OCI-LY7 (cell line): ENCODE measurements around the gene DRG2. TPM values are rescaled to one million over a fixed set of nuclear protein-coding genes. Genes with fewer than 3 reads are reported as not detected.

Experiments used
- BruUV-seq: library from RNA; stranded (reverse); fragments of 400-500 nt; replicated peaks from 2 replicates; lab custom pipeline; 2021; lab: Mats Ljungman, UMichigan
- CTCF ChIA-PET: fragments of 300-600 bp; sonication (Branson Sonifier 250); formaldehyde crosslinking; loops from one replicate; lab custom pipeline; 2022; ENCODE audit warnings: antibody characterized with exemption; ENCODE audit not compliant: unreplicated experiment; lab: Charles Lee
- POLR2A ChIA-PET: fragments of 300-600 bp; sonication (Branson Sonifier 250); formaldehyde crosslinking; loops from one replicate; lab custom pipeline; 2022; ENCODE audit warnings: antibody characterized with exemption; lab: Charles Lee
- DNase-seq: peaks from one replicate; pipeline ENCODE4 v3.0.0-alpha.2; 2015; ENCODE audit warnings: low spot score
- H2AFZ ChIP-seq: fragments of 200-600 bp; sonication (generic), shearing (Covaris generic); 2 replicates; pipeline ENCODE4 v1.6.1; 2014; ENCODE audit warnings: mild to moderate bottlenecking, antibody characterized with exemption, low read length, moderate library complexity
- H3K27ac ChIP-seq: fragments of 200-600 bp; sonication (generic); 2 replicates; pipeline ENCODE4 v1.5.1; 2014; ENCODE audit warnings: mixed run types, low read depth, mild to moderate bottlenecking, moderate library complexity, low read length, inconsistent platforms; ENCODE audit not compliant: poor library complexity, severe bottlenecking
- H3K36me3 ChIP-seq: fragments of 200-600 bp; sonication (generic); 2 replicates; pipeline ENCODE4 v1.6.1; 2014; ENCODE audit warnings: mild to moderate bottlenecking, antibody characterized with exemption, low read length, moderate library complexity, mixed read lengths; ENCODE audit not compliant: insufficient read depth
- H3K4me1 ChIP-seq: fragments of 200-600 bp; sonication (generic); 2 replicates; pipeline ENCODE4 v1.5.1; 2014; ENCODE audit warnings: mild to moderate bottlenecking, low read length; ENCODE audit not compliant: insufficient read depth, poor library complexity, severe bottlenecking
- H3K4me2 ChIP-seq: fragments of 200-600 bp; sonication (generic); 2 replicates; pipeline ENCODE4 v1.6.1; 2014; ENCODE audit warnings: mild to moderate bottlenecking, low read length
- H3K4me3 ChIP-seq: fragments of 200-600 bp; sonication (generic); 2 replicates; pipeline ENCODE4 v1.5.1; 2014; ENCODE audit warnings: mild to moderate bottlenecking, low read depth, low read length; ENCODE audit not compliant: poor library complexity, severe bottlenecking
- H3K79me2 ChIP-seq: fragments of 200-600 bp; sonication (generic); 2 replicates; pipeline ENCODE4 v1.6.1; 2016; ENCODE audit warnings: low read depth, mild to moderate bottlenecking, low read length, moderate library complexity, mixed read lengths; ENCODE audit not compliant: insufficient read depth
- H3K9me2 ChIP-seq: fragments of 200-600 bp; sonication (generic); 2 replicates; pipeline ENCODE4 v1.6.1; 2016; ENCODE audit warnings: mild to moderate bottlenecking, low read length, mixed read lengths; ENCODE audit not compliant: insufficient read depth
- H3K9me3 ChIP-seq: fragments of 200-600 bp; sonication (generic); 2 replicates; pipeline ENCODE4 v1.6.1; 2014; ENCODE audit warnings: mild to moderate bottlenecking, mixed run types, low read length, mixed read lengths
- H4K20me1 ChIP-seq: fragments of 200-600 bp; sonication (generic); 2 replicates; pipeline ENCODE4 v1.6.1; 2014; ENCODE audit warnings: mild to moderate bottlenecking, antibody characterized with exemption, low read length, moderate library complexity, mixed read lengths; ENCODE audit not compliant: insufficient read depth
- EZH2phosphoT487 ChIP-seq: fragments of 200-600 bp; sonication (generic); IDR thresholded peaks from 2 replicates; pipeline ENCODE4 v1.6.1; 2018; ENCODE audit warnings: low read depth, borderline replicate concordance, mild to moderate bottlenecking, mixed run types, antibody characterized with exemption, low read length, moderate library complexity, mixed read lengths
- intact Hi-C: fragments of 100-400 bp; cut with micrococcal nuclease; formaldehyde crosslinking; loops from one replicate; pipeline ENCODE4 v1.10.0; 2022; ENCODE audit not compliant: unreplicated experiment
- total RNA-seq, 2 experiments: library from RNA; depleted of rRNA in 1 of 2; stranded (reverse); fragments of >200 nt in 1 of 2; shearing (Covaris generic) in 1 of 2; gene quantifications; 2 replicates each; pipeline ENCODE4 v1.2.3, GENCODE V29; 2014 to 2022
- TF ChIP-seq, protein P1 (sequence below): fragments of 200-600 bp; sonication (generic); conservative IDR thresholded peaks from 2 replicates; pipeline ENCODE4 v1.5.1; 2014; ENCODE audit warnings: mild to moderate bottlenecking, antibody characterized with exemption, low read length, moderate library complexity, mixed read lengths

DRG2 gene
- total RNA-seq, 2 experiments from 2014 or later = 60.4 to 62.6 TPM

DNA sequence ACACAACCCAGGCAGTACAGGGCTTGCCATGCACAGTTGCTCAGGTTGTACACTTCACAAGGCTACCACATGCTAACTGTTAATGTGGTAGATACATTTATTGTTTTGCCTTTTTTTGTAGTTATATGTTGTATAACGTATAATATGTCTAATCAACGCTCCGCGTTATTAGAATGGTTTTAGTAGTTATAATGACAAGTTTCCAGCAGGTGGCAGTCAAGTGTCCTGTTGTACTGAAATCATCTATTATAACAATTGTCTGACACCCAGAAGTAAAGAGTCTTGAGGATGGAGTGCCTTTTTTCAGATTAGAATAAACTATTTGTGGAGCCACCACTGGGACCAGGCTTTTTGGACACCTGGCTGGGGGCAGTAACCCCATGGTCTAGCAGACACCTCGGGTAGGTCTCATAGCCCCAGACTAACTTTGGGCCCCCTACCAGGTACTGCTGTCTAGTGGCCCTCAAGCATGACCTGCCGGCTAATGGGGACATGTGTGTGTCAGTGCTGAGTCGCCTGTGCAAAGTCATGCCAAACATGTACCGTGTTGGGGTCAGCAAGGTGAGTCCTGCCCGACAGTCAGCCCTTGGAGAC lies 53.6 kb downstream of the DRG2 start:
- no peaks in the 10 kb centered on the region for H3K9me3 ChIP-seq
- no peak overlapping the region for H3K4me2 ChIP-seq
- no peaks in the 10 kb centered on the region for H3K9me2 ChIP-seq
- no peak for TF ChIP-seq EZH2phosphoT487
- TF ChIP-seq, protein P1, sequence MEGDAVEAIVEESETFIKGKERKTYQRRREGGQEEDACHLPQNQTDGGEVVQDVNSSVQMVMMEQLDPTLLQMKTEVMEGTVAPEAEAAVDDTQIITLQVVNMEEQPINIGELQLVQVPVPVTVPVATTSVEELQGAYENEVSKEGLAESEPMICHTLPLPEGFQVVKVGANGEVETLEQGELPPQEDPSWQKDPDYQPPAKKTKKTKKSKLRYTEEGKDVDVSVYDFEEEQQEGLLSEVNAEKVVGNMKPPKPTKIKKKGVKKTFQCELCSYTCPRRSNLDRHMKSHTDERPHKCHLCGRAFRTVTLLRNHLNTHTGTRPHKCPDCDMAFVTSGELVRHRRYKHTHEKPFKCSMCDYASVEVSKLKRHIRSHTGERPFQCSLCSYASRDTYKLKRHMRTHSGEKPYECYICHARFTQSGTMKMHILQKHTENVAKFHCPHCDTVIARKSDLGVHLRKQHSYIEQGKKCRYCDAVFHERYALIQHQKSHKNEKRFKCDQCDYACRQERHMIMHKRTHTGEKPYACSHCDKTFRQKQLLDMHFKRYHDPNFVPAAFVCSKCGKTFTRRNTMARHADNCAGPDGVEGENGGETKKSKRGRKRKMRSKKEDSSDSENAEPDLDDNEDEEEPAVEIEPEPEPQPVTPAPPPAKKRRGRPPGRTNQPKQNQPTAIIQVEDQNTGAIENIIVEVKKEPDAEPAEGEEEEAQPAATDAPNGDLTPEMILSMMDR = peak; percentile 89
- H3K4me3 ChIP-seq = no peak overlapping the region
- no peak overlapping the region for H3K27ac ChIP-seq
- POLR2A ChIA-PET = no interaction called here
- H3K79me2 ChIP-seq = no peaks in the 10 kb centered on the region
- DNase-seq = peak; percentile 75
- CTCF ChIA-PET = no interaction called here
- intact Hi-C loops = loop anchor here (2.0 kb wide), 2 partner anchors 43 to 75 kb away; no protein-coding TSS in a partner anchor
- no TSS peak for BruUV-seq
- H3K4me1 ChIP-seq = no peaks in the 10 kb centered on the region
- H4K20me1 ChIP-seq = no peaks in the 10 kb centered on the region
- H2AFZ ChIP-seq = no peak overlapping the region
- no peaks in the 10 kb centered on the region for H3K36me3 ChIP-seq

DNA sequence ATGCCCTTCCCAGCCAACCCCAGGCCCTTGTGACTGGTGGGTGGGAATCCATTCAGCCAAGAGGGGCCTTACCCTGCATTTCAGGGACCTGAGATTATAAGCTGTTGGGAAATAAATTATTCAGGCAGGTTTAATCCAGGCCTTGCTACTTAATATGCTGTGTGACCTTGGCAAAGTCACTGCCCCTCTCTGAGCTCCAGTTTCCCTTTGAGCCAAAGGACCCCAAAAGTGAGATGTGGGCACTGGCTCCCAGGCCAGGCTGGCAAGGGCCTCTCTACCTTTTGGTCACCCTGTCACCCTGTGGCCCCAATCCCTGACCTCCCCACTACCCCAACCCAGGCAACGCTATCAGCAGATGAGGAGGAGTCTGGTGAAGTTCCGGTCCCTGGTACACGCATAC lies 54.7 kb downstream of the DRG2 start:
- Histone ChIP-seq H3K36me3 (no peaks in the 10 kb centered on the region), H3K27ac (no peak overlapping the region), H3K4me2 (no peak overlapping the region), H3K4me1 (no peaks in the 10 kb centered on the region), H3K79me2 (no peaks in the 10 kb centered on the region), H3K9me2 (no peaks in the 10 kb centered on the region), H3K4me3 (no peak overlapping the region), H2AFZ (no peak overlapping the region), H3K9me3 (no peaks in the 10 kb centered on the region), H4K20me1 (no peaks in the 10 kb centered on the region)
- CTCF ChIA-PET = no interaction called here
- BruUV-seq = no TSS peak
- TF ChIP-seq, protein P1 = no peak
- TF ChIP-seq EZH2phosphoT487 = no peak
- DNase-seq = no peak
- intact Hi-C loops = no loop called here
- POLR2A ChIA-PET = no interaction called here
